ENCODE data around the gene ZNF529. TPM values are rescaled to one million over a fixed set of nuclear protein-coding genes. Genes with fewer than 3 reads are reported as not detected.
A peak's percentile ranks its signal among the peaks of the same experiment; 100 is the strongest.
"Not testable (repeated sequence)": the region's sequence is repeated elsewhere in the genome, so short reads cannot be mapped to it uniquely, and the experiment has no call there.

ZNF529 gene
- 19.7 and 24.3 TPM in 2 replicates for total RNA-seq
- long read RNA-seq, full-length matches to known transcripts, result 10 of 23 reads
- long read RNA-seq, partial matches to known transcripts, result 8 of 23 reads
- long read RNA-seq, other reads (novel, unspliced or antisense), result 5 of 23 reads

- Mint-ChIP-seq H3K36me3 (ENCODE audit: insufficient read depth) (peaks cover 24% of the 10 kb centered on the region), H3K4me1 (ENCODE audit: low read depth) (peaks cover 25% of the 10 kb centered on the region), H3K27me3 (no peaks in the 10 kb centered on the region), H3K9me3 (ENCODE audit: low read depth) (no peaks in the 10 kb centered on the region), H3K27ac (peak within 1 kb of the TSS; percentile 98), H3K4me3 (ENCODE audit: low read depth) (peak within 1 kb of the TSS; percentile 91)
- DNase-seq (ENCODE audit: low spot score, unreplicated experiment), result peak; percentile 87
- TF ChIP-seq, protein P1, sequence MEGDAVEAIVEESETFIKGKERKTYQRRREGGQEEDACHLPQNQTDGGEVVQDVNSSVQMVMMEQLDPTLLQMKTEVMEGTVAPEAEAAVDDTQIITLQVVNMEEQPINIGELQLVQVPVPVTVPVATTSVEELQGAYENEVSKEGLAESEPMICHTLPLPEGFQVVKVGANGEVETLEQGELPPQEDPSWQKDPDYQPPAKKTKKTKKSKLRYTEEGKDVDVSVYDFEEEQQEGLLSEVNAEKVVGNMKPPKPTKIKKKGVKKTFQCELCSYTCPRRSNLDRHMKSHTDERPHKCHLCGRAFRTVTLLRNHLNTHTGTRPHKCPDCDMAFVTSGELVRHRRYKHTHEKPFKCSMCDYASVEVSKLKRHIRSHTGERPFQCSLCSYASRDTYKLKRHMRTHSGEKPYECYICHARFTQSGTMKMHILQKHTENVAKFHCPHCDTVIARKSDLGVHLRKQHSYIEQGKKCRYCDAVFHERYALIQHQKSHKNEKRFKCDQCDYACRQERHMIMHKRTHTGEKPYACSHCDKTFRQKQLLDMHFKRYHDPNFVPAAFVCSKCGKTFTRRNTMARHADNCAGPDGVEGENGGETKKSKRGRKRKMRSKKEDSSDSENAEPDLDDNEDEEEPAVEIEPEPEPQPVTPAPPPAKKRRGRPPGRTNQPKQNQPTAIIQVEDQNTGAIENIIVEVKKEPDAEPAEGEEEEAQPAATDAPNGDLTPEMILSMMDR (IDR thresholded peaks at IDR 0.05; ENCODE audit: unreplicated experiment), result peak; percentile 22
Measured at GRCh38 chr19:36573020-36573894, at the start of gene ZNF529. Gene ZNF529 (minus strand): TSS chr19:36573292. CDS start chr19:36572346, 946 bp downstream.

DNA sequence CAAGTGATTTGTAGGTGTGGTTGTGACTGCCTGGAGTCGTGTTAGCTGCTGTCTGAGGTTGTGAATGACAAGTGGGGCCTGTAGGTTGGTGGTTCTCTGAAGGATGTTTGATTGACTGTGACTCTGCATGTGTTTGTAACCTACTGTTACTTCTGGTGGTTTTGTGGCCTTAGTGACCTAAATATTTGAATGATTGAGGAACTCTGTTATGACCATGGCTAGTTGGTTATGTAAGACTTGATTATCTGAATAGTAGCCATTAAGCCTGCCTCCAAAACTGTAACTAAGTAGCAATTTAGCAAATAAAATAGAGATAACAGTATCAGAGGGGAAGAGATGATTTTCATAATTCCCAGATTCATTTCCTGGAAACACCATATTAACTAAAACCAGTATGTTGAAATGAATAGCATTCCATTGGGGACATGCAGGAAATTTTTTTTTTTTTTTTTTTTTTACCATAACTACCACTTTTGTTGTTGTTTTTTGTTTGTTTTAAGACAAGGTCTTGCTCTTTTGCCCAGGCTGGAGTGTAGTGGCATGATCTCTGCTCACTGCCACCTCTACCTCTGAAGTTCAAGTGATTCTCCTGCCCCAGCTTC is 32.9 kb upstream of the ZNF529 start:
- H3K9me3 Mint-ChIP-seq (ENCODE audit: low read depth), result no peaks in the 10 kb centered on the region
- H3K4me3 Mint-ChIP-seq (ENCODE audit: low read depth), result peak overlapping the region; percentile 92
- no peaks in the 10 kb centered on the region for H3K27me3 Mint-ChIP-seq
- H3K4me1 Mint-ChIP-seq (ENCODE audit: low read depth), result peaks cover 13% of the 10 kb centered on the region
- H3K27ac Mint-ChIP-seq, result peak overlapping the region; percentile 89
- no peak for DNase-seq (ENCODE audit: low spot score, unreplicated experiment)
- TF ChIP-seq, protein P1 (IDR thresholded peaks at IDR 0.05; ENCODE audit: unreplicated experiment), result no peak
- peaks cover 3% of the 10 kb centered on the region for H3K36me3 Mint-ChIP-seq (ENCODE audit: insufficient read depth)

DNA sequence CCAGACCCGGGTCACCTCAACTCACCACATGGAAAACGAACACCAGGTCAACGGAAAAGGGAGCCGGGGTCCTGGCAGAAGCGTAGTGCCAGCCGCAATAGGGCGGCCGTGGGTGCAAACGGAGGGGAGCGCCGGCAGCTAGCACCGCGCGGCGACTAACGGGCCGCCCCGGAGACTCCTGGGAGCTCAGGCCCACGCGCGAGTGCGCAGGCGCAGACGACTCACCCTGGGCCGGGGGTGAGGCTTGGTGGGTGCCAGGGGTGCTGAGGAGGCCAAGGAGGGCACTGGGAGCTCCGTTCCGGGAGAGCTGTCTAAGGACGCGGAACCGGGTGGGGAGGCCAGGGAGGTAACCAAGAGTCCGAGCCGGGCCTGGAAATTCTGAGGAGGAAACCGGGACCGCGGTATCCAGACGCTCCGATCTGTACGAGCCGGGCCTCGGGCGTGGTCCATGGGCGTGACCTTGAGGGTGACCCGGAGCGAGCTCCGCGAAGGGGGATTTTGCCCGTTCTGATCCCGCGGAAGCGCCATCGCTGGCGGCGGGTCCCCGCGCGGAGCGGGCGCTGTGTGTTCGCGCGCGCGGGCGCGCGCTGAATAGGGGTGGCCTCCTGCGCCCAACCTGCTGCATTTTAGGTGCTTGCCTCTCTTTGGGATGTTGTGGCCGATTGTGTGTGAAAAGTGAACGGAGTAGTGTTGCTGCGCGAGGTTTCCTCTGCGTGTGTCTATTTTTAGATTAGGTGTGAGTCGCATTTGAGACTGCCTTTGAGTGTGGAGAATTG is 32.2 kb upstream of the ZNF529 start, which contains the start of gene ZNF382:
ZNF382 (plus strand) TSS at position 213 of the 776 bp plus-strand sequence. CDS start 4,602 bp downstream, outside the sequence.
- Mint-ChIP-seq H3K4me1 (ENCODE audit: low read depth) (peaks cover 13% of the 10 kb centered on the region), H3K36me3 (ENCODE audit: insufficient read depth) (peaks cover 3% of the 10 kb centered on the region), H3K4me3 (ENCODE audit: low read depth) (peak within 1 kb of the TSS; percentile 92), H3K9me3 (ENCODE audit: low read depth) (no peaks in the 10 kb centered on the region), H3K27ac (peak within 1 kb of the TSS; percentile 95), H3K27me3 (no peaks in the 10 kb centered on the region)
- TF ChIP-seq, protein P1 (IDR thresholded peaks at IDR 0.05; ENCODE audit: unreplicated experiment), result no peak
- peak; percentile 80 for DNase-seq (ENCODE audit: low spot score, unreplicated experiment)

GRCh38 chr19:36604656-36605100 is 31.6 kb upstream of the ZNF529 start:
- Mint-ChIP-seq H3K4me1 (ENCODE audit: low read depth) (peaks cover 13% of the 10 kb centered on the region), H3K4me3 (ENCODE audit: low read depth) (peak overlapping the region; percentile 92), H3K27me3 (no peaks in the 10 kb centered on the region), H3K36me3 (ENCODE audit: insufficient read depth) (peaks cover 3% of the 10 kb centered on the region), H3K9me3 (ENCODE audit: low read depth) (no peaks in the 10 kb centered on the region), H3K27ac (peak overlapping the region; percentile 95)
- peak; percentile 43 for DNase-seq (ENCODE audit: low spot score, unreplicated experiment)
- TF ChIP-seq, protein P1 (IDR thresholded peaks at IDR 0.05; ENCODE audit: unreplicated experiment), result no peak

- H3K27me3 Mint-ChIP-seq; H3K4me3 Mint-ChIP-seq (ENCODE audit: low read depth); H3K36me3 Mint-ChIP-seq (ENCODE audit: insufficient read depth); H3K27ac Mint-ChIP-seq; H3K9me3 Mint-ChIP-seq (ENCODE audit: low read depth); DNase-seq (ENCODE audit: low spot score, unreplicated experiment): not testable (repeated sequence)
- H3K4me1 Mint-ChIP-seq (ENCODE audit: low read depth), result peaks cover 13% of the 10 kb centered on the region
Measured at GRCh38 chr19:36602681-36603080, 29.6 kb upstream of the ZNF529 start.

Data from progenitor cell of endocrine pancreas (in vitro differentiated cells).